ENCODE data around the gene PCDHB7.
"Not testable (repeated sequence)": the region's sequence is repeated elsewhere in the genome, so short reads cannot be mapped to it uniquely, and the experiment has no call there.

The PCDHB7 gene

DNA sequence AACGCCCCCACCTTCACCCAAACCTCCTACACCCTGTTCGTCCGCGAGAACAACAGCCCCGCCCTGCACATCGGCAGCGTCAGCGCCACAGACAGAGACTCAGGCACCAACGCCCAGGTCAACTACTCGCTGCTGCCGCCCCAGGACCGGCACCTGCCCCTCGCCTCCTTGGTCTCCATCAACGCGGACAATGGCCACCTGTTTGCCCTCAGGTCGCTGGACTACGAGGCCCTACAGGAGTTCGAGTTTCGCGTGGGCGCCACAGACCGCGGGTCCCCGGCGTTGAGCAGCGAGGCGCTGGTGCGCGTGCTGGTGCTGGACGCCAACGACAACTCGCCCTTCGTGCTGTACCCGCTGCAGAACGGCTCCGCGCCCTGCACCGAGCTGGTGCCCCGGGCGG, 52.4 kb downstream of the PCDHB7 start:
- not testable (repeated sequence) for DNase-seq (ENCODE audit: low read depth)

DNA sequence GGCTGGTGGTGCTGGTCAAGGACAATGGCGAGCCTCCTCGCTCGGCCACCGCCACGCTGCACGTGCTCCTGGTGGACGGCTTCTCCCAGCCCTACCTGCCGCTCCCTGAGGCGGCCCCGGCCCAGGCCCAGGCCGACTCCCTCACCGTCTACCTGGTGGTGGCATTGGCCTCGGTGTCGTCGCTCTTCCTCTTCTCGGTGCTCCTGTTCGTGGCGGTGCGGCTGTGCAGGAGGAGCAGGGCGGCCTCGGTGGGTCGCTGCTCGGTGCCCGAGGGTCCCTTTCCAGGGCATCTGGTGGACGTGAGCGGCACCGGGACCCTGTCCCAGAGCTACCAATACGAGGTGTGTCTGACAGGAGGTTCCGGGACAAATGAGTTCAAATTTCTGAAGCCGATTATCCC, 53.0 kb downstream of the PCDHB7 start:
- DNase-seq (ENCODE audit: low read depth): not testable (repeated sequence)
